ENCODE measurements around the gene KLHL20.
"Not testable (repeated sequence)": the region's sequence is repeated elsewhere in the genome, so short reads cannot be mapped to it uniquely, and the experiment has no call there.

Gene KLHL20

GRCh38 chr1:173714759-173715537 lies at the start of gene KLHL20:
Gene KLHL20 (plus strand): TSS chr1:173714981. CDS start chr1:173716044, 1,063 bp downstream.
- DNase-seq (ENCODE audit: low read depth in 1 of 2, low spot score in 1 of 2), result peak; percentile 72 to 86

GRCh38 chr1:173666646-173667045 lies 48.1 kb upstream of the KLHL20 start:
- no peak for DNase-seq (ENCODE audit: low read depth in 1 of 2, low spot score in 1 of 2)

- no peak for DNase-seq (ENCODE audit: low read depth in 1 of 2, low spot score in 1 of 2)
Observed at GRCh38 chr1:173669491-173669941, 45.3 kb upstream of the KLHL20 start, which contains the start of gene ANKRD45. Gene ANKRD45 (minus strand): TSS chr1:173669851. CDS start chr1:173659418, 10,433 bp downstream.

GRCh38 chr1:173674496-173674895 lies 40.3 kb upstream of the KLHL20 start:
- DNase-seq (ENCODE audit: low read depth in 1 of 2, low spot score in 1 of 2), result not testable (repeated sequence)

- not testable (repeated sequence) for DNase-seq (ENCODE audit: low read depth in 1 of 2, low spot score in 1 of 2)
Observed at GRCh38 chr1:173680152-173680551, 34.6 kb upstream of the KLHL20 start.

- DNase-seq (ENCODE audit: low read depth in 1 of 2, low spot score in 1 of 2), result no peak
Observed at GRCh38 chr1:173682184-173682583, 32.6 kb upstream of the KLHL20 start.

- DNase-seq (ENCODE audit: low read depth in 1 of 2, low spot score in 1 of 2), result not testable (repeated sequence)
Observed at GRCh38 chr1:173683838-173684237, 30.9 kb upstream of the KLHL20 start.

GRCh38 chr1:173685121-173685520 lies 29.7 kb upstream of the KLHL20 start:
- not testable (repeated sequence) for DNase-seq (ENCODE audit: low read depth in 1 of 2, low spot score in 1 of 2)

GRCh38 chr1:173688300-173688699 lies 26.5 kb upstream of the KLHL20 start:
- no peak for DNase-seq (ENCODE audit: low read depth in 1 of 2, low spot score in 1 of 2)

GRCh38 chr1:173693238-173693637 lies 21.5 kb upstream of the KLHL20 start:
- no peak for DNase-seq (ENCODE audit: low read depth in 1 of 2, low spot score in 1 of 2)

- DNase-seq (ENCODE audit: low read depth in 1 of 2, low spot score in 1 of 2), result not testable (repeated sequence)
Observed at GRCh38 chr1:173701299-173701698, 13.5 kb upstream of the KLHL20 start.

GRCh38 chr1:173702736-173703135 lies 12.0 kb upstream of the KLHL20 start:
- no peak for DNase-seq (ENCODE audit: low read depth in 1 of 2, low spot score in 1 of 2)

GRCh38 chr1:173705117-173705516 lies 9.7 kb upstream of the KLHL20 start:
- no peak for DNase-seq (ENCODE audit: low read depth in 1 of 2, low spot score in 1 of 2)

GRCh38 chr1:173708787-173709186 lies 6.0 kb upstream of the KLHL20 start:
- no peak for DNase-seq (ENCODE audit: low read depth in 1 of 2, low spot score in 1 of 2)

GRCh38 chr1:173714441-173714758 lies 381 bp upstream of the KLHL20 start:
- DNase-seq (ENCODE audit: low read depth in 1 of 2, low spot score in 1 of 2), result no peak

- DNase-seq (ENCODE audit: low read depth in 1 of 2, low spot score in 1 of 2), result no peak
Observed at GRCh38 chr1:173715538-173715844, 710 bp downstream of the KLHL20 start.

GRCh38 chr1:173717238-173717637 lies 2.5 kb downstream of the KLHL20 start:
- DNase-seq (ENCODE audit: low read depth in 1 of 2, low spot score in 1 of 2), result no peak

GRCh38 chr1:173731331-173731730 lies 16.6 kb downstream of the KLHL20 start:
- DNase-seq (ENCODE audit: low read depth in 1 of 2, low spot score in 1 of 2), result not testable (repeated sequence)

- no peak for DNase-seq (ENCODE audit: low read depth in 1 of 2, low spot score in 1 of 2)
Observed at GRCh38 chr1:173733912-173734311, 19.1 kb downstream of the KLHL20 start.

- not testable (repeated sequence) for DNase-seq (ENCODE audit: low read depth in 1 of 2, low spot score in 1 of 2)
Observed at GRCh38 chr1:173736104-173736503, 21.3 kb downstream of the KLHL20 start.

GRCh38 chr1:173742203-173742886 lies 27.6 kb downstream of the KLHL20 start:
- no peak for DNase-seq (ENCODE audit: low read depth in 1 of 2, low spot score in 1 of 2)

GRCh38 chr1:173744651-173745050 lies 29.9 kb downstream of the KLHL20 start:
- DNase-seq (ENCODE audit: low read depth in 1 of 2, low spot score in 1 of 2), result no peak

- DNase-seq (ENCODE audit: low read depth in 1 of 2, low spot score in 1 of 2), result no peak
Observed at GRCh38 chr1:173749137-173749536, 34.4 kb downstream of the KLHL20 start.
